Ishikawa (cell line): ENCODE results near the gene HIVEP2.

ENCODE experiments used
- CEBPB ChIP-seq: IDR thresholded peaks from 2 replicates; pipeline ENCODE4 v1.6.1; 2012
- CREB1 ChIP-seq: IDR thresholded peaks from 2 replicates; pipeline ENCODE4 v1.6.1; 2012; ENCODE audit warnings: low read depth
- EGR1 ChIP-seq: IDR thresholded peaks from 2 replicates; pipeline ENCODE4 v1.6.1; 2012
- EP300 ChIP-seq: IDR thresholded peaks from 2 replicates; pipeline ENCODE4 v1.6.1; 2012; ENCODE audit warnings: borderline replicate concordance
- FOXM1 ChIP-seq: IDR thresholded peaks from 2 replicates; pipeline ENCODE4 v1.6.1; 2012; ENCODE audit warnings: low read depth, borderline replicate concordance
- NFIC ChIP-seq: IDR thresholded peaks from 2 replicates; pipeline ENCODE4 v1.6.1; 2012
- RAD21 ChIP-seq: IDR thresholded peaks from 2 replicates; pipeline ENCODE4 v1.6.1; 2012; ENCODE audit warnings: low read depth
- TAF1 ChIP-seq: IDR thresholded peaks from 2 replicates; pipeline ENCODE4 v1.6.1; 2012; ENCODE audit warnings: low read depth, mild to moderate bottlenecking
- TCF12 ChIP-seq: IDR thresholded peaks from 2 replicates; pipeline ENCODE4 v1.6.1; 2012; ENCODE audit warnings: low read depth
- TEAD4 ChIP-seq: IDR thresholded peaks from 2 replicates; pipeline ENCODE4 v1.6.1; 2012
- YY1 ChIP-seq: IDR thresholded peaks from 2 replicates; pipeline ENCODE4 v1.6.1; 2012; ENCODE audit warnings: low read depth
- ZBTB7A ChIP-seq: IDR thresholded peaks from 2 replicates; pipeline ENCODE4 v1.6.1; 2012; ENCODE audit warnings: low read depth
- TF ChIP-seq, protein P1 (sequence below): IDR thresholded peaks from 2 replicates; pipeline ENCODE4 v1.6.1; 2012; ENCODE audit warnings: low read depth, mild to moderate bottlenecking
- TF ChIP-seq, protein P2 (sequence below): IDR thresholded peaks from 2 replicates; pipeline ENCODE4 v1.6.1; 2012
- TF ChIP-seq, protein P3 (sequence below): IDR thresholded peaks from 2 replicates; pipeline ENCODE4 v1.6.1; 2012

Gene HIVEP2

DNA sequence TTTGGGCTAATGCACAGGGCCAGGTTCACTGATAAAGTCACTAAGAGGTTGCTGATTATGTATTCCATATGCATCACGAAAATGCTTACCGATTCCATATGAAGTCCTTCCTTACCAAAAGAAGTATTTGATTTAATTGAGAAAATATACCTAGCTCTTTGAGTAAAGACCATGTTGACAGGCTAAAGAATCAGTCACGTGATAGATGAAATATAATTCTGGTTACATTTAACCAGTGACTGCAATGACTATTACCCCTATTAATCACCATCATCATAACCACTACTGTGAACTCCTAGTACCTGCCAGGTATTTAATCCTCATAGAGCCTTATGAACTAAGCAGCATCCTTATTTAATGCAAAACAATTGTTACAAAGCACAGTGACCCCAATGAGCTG is 110.1 kb downstream of the HIVEP2 start:
- TF ChIP-seq CEBPB (no peak), NFIC (no peak), YY1 (no peak), CREB1 (no peak), ZBTB7A (no peak), FOXM1 (no peak), RAD21 (no peak), TAF1 (no peak), TEAD4 (no peak), EGR1 (no peak), TCF12 (no peak), EP300 (no peak)
- TF ChIP-seq, protein P1, sequence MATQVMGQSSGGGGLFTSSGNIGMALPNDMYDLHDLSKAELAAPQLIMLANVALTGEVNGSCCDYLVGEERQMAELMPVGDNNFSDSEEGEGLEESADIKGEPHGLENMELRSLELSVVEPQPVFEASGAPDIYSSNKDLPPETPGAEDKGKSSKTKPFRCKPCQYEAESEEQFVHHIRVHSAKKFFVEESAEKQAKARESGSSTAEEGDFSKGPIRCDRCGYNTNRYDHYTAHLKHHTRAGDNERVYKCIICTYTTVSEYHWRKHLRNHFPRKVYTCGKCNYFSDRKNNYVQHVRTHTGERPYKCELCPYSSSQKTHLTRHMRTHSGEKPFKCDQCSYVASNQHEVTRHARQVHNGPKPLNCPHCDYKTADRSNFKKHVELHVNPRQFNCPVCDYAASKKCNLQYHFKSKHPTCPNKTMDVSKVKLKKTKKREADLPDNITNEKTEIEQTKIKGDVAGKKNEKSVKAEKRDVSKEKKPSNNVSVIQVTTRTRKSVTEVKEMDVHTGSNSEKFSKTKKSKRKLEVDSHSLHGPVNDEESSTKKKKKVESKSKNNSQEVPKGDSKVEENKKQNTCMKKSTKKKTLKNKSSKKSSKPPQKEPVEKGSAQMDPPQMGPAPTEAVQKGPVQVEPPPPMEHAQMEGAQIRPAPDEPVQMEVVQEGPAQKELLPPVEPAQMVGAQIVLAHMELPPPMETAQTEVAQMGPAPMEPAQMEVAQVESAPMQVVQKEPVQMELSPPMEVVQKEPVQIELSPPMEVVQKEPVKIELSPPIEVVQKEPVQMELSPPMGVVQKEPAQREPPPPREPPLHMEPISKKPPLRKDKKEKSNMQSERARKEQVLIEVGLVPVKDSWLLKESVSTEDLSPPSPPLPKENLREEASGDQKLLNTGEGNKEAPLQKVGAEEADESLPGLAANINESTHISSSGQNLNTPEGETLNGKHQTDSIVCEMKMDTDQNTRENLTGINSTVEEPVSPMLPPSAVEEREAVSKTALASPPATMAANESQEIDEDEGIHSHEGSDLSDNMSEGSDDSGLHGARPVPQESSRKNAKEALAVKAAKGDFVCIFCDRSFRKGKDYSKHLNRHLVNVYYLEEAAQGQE: no peak
- TF ChIP-seq, protein P2, sequence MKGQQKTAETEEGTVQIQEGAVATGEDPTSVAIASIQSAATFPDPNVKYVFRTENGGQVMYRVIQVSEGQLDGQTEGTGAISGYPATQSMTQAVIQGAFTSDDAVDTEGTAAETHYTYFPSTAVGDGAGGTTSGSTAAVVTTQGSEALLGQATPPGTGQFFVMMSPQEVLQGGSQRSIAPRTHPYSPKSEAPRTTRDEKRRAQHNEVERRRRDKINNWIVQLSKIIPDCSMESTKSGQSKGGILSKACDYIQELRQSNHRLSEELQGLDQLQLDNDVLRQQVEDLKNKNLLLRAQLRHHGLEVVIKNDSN: no peak
- TF ChIP-seq, protein P3, sequence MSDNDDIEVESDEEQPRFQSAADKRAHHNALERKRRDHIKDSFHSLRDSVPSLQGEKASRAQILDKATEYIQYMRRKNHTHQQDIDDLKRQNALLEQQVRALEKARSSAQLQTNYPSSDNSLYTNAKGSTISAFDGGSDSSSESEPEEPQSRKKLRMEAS: no peak

DNA sequence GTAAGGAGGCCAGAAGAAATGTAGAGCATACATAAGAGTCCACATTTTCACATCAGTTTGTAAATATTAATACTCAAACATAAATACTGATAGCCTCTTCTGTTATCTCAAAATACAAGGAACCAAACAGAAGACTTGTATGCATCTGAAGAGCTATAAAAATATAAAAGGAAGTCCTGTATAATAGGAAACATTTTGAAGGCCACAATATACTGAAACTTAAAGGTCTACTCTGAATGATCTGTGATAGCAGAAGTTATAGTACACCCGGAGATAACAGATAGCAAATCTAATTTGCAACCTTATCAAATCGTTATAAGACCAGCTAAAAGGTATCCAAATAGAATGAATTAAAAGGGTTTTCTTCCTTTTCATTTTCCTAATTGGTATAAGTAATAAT is 111.2 kb downstream of the HIVEP2 start:
- TF ChIP-seq TCF12: no peak
- no peak for TF ChIP-seq TEAD4
- no peak for TF ChIP-seq EGR1
- no peak for TF ChIP-seq CREB1
- no peak for TF ChIP-seq ZBTB7A
- TF ChIP-seq YY1: no peak
- TF ChIP-seq FOXM1: no peak
- TF ChIP-seq NFIC: no peak
- TF ChIP-seq, protein P1: no peak
- no peak for TF ChIP-seq CEBPB
- no peak for TF ChIP-seq RAD21
- TF ChIP-seq, protein P3: no peak
- TF ChIP-seq, protein P2: no peak
- no peak for TF ChIP-seq TAF1
- TF ChIP-seq EP300: no peak

DNA sequence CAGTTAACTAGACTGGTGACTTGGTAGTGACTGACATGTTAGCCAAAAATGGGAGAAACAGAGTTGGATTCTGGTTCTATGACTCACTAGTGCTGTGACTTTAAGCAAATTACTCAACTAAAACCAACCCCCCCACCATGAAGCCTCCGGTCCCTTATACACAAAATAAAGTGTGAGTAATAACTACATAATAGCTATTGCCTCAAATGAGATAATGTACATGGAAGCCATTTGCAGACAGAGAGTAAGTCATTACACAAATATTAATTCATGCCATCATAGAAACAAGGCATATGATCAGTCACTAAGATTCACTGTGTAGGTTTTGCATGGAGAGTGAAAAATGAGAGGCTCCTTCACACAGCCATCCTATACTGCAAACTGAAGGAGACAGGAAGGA is 111.9 kb downstream of the HIVEP2 start:
- no peak for TF ChIP-seq TCF12
- TF ChIP-seq, protein P2: no peak
- TF ChIP-seq TEAD4: no peak
- TF ChIP-seq FOXM1: no peak
- no peak for TF ChIP-seq EGR1
- no peak for TF ChIP-seq ZBTB7A
- TF ChIP-seq TAF1: no peak
- TF ChIP-seq, protein P3: no peak
- no peak for TF ChIP-seq CREB1
- TF ChIP-seq NFIC: no peak
- no peak for TF ChIP-seq EP300
- TF ChIP-seq CEBPB: no peak
- TF ChIP-seq RAD21: no peak
- TF ChIP-seq, protein P1: no peak
- TF ChIP-seq YY1: no peak

DNA sequence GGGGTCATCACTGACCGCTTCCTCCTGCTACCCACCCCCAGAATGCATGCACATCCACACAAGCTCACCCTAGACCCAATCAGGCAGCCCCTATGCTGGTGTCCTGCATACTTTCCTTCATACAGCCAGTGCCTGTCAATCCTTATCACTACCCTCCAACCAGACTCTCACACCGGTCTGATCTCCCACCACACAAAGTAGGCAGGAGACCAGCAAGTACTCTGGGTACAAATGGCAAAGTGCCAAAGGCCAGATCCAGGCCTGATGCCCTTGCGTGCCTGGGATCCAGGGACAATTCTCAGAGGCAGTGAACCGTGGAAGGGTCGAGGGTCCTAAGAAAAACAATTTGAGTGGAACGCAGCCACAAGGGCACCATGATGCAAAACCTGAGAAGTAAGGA is 114.2 kb downstream of the HIVEP2 start:
- TF ChIP-seq CEBPB (no peak), FOXM1 (no peak), TAF1 (no peak), RAD21 (no peak), EGR1 (no peak), ZBTB7A (no peak), YY1 (no peak), CREB1 (no peak), EP300 (no peak), TEAD4 (no peak), NFIC (no peak), TCF12 (no peak)
- TF ChIP-seq, protein P3: no peak
- TF ChIP-seq, protein P1: no peak
- TF ChIP-seq, protein P2: no peak
